Superior temporal gyrus (tissue), 1 donor: Measurements from ENCODE around the gene FAM3A.
"Not testable (repeated sequence)": the region's sequence is repeated elsewhere in the genome, so short reads cannot be mapped to it uniquely, and the experiment has no call there.

Experiments
- DNase-seq: peaks from one replicate; pipeline ENCODE4 v3.0.0-alpha.2; 2016; ENCODE audit errors: extremely low spot score

FAM3A gene

DNA sequence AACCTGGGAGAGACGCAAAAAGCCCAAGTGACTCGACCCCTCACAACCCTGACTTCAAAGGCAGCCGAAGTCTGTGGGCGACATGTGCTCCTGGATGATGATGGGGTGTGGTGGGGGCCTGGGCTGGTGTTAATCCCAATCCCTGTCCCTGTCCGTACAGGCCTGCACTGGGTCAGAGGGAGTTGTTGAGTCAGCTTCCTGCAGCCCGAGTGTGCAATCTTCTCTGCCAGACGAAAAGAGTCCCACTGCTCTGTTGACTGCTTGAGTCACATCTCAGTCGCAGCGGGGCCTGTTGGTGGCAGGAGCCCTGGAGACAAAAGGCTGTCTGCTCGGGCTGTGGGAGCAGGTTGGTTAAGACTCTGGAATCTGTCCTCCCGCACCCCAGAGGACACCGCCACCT, 10.3 kb downstream of the FAM3A start:
- DNase-seq, result no peak

DNA sequence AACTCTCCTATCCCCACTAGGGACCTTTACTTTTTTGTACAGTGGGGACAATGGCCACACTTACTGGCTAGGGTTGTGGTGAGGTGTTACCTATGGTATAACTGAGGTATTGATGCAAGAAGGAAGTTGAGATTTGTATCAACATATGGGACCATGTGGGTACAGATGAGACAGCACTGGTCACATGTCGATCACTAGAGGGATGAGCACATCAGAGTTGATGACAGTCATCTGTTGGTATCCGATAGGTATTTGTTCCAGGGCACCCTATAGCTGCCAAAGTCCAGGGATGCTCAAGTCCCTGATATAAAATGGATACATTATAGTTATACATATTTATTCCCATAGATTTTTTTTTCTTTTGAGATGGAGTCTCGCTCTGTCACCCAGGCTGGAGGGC, 13.0 kb downstream of the FAM3A start:
- DNase-seq, result no peak

DNA sequence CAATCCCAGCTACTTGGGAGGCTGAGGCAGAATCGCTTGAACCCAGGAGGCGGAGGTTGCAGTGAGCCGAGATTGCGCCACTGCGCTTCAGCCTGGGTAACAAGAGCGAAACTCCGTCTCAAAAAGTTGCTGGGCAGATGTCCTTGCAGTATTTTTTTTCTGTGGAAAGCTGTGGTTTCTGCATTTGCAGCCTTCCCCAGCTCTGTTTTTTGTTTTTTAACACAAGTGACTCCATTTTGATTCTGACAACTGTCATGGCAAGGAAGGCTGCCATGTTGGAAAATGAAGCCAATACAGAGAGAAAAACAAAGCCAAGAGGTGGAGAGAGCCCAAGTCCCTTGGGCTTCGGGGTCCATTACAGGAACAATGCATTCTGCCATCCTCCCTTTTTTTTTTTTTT, 13.9 kb downstream of the FAM3A start:
- DNase-seq, result no peak

DNA sequence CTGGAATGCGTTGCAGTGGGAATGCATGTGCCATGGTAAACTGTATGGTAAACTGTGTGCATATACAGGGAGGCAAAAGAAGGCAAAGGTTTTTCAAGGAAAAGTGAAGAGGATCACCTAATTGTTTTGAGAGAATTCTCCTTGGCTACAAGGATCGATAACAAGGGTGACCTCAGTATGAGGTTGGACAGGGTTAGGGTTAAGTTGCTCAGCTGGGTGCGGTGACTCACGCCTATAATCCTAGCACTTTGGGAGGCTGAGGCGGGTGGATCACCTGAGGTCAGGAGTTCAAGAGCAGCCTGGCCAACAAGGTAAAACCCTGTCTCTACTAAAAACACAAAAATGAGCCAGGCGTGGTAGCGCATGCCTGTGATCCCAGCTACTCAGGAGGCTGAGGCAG, 14.6 kb downstream of the FAM3A start:
- DNase-seq, result not testable (repeated sequence)

DNA sequence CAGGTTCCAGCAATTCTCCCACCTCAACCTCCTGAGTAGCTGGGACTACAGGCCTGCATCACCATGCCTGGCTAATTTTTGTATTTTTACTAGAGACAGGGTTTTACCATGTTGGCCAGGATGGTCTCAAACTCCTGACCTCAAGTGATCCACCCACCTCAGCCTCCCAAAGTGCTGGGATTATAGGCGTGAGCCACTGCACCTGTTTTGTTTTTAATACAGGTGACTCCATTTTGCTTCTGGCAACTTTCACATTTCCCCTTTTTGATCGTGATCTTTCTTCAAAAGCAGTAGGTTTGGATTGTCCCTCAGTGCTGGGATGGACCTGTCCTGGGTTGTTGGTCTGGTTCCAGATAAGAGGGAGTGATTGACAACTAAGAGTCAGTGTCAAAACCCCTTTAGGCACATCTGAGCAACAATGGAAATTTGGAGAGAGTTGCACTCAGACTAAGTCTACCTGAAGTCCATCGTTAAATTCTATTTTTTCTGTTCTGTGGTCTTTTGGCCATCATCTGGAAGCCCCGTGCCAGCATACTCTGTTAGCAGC, 19.4 kb downstream of the FAM3A start:
- not testable (repeated sequence) for DNase-seq

DNA sequence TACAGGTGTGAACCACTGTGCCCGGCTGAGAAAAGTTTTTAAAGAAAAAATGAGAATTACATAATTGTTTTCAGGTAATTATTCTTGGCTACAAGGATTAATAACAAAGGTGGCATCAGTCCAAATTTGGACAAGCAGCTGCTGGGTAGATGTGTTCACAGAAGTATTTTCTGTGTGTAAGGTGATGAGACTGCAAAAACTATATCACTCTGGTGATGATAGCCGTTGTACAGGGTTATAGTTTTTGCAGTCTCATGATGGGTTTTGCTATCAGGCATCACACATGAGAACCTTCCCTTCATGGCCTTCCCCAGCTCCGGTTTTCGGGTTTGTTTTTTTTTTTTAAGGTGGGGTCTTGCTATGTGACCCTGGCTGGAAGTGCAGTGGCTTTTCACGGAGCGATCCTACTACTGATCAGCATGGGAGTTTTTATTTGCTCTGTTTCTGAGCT, 20.5 kb downstream of the FAM3A start:
- DNase-seq, result no peak

DNA sequence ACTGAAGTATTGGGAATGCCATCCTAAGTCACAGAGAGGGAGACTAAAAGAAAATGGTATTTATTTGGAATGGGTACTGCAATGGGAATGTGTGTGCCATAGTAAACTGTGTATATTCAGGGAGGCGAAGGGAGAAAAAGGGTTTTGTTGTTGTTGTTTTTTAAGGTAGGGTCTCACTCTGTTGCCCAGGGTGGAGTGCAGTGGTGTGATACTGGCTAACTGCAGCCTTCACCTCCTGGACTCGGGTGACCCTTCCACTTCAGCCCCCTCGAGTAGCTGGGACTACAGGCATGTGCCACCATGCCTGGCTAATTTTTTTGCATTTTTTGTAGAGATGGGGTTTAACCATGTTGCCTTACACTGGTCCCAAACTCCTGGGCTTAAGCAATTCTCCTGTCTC, 21.3 kb downstream of the FAM3A start:
- no peak for DNase-seq

DNA sequence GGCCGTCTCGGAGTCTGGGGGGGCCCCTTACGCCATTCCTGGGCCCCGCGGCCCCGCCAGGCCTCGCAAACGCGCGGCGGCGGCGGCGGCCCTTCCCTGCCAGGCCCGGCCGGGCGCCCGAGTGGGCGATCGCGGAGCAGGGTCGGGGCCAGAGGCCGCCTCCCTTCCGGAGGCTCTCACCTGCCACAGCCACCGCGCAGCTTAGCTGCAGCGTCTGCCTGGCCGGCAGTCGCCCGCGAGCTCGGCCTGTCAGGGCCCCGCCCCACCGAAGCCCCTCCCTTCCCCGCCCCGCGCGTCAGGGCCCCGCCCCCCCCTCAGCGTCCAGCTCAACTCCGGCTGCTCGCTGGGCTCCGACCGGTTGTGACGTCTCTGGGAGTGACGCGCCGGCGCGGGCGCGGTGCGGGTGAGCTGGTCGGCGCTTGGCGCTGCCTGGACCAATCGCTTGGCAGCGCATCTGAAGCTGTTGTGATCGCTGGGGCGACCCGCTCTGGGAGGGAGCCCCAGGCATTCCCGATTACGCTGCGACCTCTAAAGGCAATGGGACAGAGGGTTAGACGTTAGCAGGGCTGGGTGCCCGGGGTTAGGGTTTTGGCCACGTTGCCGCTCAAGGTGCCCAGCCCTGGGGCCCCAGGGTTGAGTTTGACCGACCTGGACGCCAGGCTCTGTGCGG, 25.5 kb downstream of the FAM3A start, which contains the start of gene SLC10A3:
Gene SLC10A3, minus strand, starts transcription at position 216 of the 670 bp plus-strand sequence. CDS start 1,689 bp downstream, outside the sequence.
- DNase-seq, result peak; percentile 89

DNA sequence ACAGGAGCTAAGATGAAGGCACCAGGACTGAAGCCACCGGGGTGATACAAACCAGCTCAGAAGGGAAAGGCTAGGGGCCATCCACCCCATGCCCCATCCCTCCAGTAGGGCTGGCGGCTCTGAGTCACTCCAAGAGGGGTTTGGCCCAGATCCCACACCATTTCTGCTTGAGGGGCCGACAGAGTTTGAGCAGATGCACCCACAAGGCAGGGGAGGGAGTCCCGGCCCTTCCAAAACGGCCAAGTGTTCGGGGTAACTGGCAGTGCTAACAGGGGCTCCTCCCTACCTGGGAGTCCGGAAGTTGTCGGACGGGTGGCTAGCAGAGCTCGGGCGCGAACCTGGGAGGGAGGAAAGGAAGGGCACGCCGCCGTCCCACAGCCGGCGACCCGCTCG, 26.0 kb downstream of the FAM3A start:
- no peak for DNase-seq

DNA sequence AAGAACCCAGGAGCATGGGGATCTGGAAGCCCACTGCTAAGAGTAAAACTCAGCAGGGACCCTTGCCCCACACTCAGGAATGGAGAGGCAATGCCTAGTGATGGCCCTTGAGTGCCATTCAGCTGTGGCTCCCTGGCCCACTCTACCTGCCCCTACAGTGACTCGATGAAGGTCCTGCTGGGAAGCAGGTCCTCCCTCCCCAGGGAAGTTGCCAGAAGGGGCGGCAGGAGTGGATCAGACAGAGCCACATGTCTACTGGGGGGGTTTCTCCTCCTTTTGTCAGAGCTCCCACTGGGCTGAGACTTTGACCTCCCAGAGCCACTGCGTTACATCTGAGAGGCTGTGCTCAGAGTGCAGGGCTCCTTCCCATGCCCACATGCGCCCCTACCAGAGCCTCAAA, 26.9 kb downstream of the FAM3A start:
- no peak for DNase-seq

DNA sequence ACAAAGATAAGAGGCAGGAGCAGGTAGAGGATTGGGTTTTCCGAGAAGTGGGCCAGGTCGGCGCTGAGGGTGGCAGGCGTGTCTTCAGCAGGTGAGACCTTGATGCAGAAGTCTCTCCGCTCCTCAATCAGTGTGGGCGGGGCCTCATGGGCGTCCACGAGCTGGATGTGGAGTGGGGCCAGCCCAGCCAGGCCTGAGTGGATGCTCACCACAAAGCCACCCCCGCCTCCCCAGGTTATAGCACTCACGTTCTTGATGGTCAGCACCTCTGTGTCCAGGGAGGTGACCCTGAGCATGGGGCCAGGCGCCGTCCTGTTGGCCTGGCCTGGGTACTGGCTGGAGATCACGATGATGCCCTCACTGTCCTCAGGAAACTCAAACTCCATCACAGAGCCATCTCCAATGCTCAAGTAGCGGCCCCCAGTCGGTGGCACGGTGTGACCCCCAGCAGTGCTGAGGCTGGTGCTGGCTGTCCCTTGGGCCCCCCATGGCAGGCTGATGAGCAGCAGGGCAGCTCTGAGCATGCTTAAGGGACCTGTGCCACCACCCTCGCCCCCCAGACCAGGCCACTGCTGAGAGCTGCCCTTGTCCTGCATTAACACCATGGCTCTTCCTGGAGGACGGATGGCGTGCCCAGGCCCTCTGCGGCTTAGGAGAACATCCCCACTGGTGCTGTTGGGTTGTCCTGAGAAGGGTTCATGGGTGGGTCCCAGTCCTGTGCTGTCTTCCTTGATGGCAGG, 27.5 kb downstream of the FAM3A start:
- no peak for DNase-seq

DNA sequence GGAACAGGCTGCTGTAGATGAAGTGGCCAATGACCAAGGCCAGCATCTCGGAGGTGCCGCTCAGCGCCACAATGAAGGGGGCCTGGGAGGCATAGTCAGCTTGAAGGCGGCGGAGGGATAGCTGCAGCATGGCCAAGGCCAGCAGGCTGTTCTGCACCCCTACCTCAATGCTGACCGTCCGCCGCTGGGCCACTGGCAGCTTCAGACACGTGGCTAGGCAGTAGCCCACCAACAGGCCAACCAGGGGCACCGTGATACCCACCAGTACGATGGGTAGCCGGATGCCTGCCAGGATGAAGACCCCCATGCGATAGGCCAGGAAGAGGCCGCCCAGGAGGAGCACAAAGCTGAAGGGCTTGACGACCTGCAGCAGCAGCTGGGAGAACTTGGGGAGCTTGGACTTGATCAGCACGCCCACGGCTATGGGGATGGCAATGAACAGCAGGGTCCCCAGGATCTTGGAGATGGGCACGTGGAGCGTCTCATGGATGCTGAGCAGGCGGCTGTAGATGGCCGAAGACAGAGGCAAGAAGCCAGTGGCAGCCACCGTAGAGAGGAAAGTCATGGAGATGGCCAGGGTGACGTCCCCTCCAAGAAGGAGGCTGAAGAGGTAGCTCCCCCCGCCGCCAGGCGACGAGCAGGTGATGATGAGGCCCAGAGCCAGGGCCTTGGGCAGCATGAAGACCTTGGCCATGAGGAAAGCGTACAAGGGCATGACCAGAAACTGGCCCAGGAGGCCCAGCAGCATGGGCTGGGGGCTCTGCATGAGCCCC, 28.3 kb downstream of the FAM3A start:
- no peak for DNase-seq

DNA sequence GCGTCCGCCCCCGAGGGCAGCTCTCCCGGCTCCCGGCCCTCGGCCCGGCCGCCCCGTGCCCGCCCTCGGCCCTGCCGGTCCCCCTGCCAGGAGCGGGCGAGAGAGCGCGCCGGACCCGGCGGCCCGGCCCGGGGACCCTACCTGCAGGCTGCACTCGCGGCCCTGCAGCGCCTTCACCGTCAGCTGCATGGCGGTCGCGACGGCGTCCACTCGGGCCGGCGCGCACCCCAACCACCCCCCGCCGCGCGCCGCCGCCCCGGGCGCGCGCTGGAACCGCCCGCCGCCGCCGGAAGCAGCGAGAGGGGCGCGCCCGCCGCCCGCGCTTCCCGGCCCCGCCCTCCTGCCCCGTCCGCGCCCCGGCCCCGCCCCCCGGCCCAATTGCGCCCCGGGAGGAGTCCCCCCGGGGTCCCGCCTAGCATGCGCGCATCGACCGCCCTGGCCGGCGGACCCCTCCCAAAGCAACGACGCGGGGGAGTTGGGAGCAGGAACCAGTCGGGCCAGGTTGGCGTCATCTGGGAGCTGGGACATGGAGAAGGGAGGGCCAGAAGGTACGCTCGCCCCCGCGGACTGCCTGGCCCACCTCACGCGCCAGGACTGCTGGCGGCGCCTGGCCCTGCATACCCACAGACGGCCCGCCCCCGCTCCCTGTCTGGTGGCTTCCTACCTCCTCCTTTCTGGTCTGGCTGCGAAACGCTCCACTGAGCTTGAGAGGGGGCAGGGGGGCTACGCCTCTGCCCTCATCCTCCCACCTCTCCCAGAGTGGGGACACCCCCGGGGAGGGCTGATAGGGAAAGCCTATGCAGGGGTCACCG, 29.4 kb downstream of the FAM3A start, which contains the start of gene UBL4A:
Gene UBL4A, minus strand, starts transcription at position 220 of the 812 bp plus-strand sequence. Its CDS starts 31 bp downstream, at position 189.
- no peak for DNase-seq

DNA sequence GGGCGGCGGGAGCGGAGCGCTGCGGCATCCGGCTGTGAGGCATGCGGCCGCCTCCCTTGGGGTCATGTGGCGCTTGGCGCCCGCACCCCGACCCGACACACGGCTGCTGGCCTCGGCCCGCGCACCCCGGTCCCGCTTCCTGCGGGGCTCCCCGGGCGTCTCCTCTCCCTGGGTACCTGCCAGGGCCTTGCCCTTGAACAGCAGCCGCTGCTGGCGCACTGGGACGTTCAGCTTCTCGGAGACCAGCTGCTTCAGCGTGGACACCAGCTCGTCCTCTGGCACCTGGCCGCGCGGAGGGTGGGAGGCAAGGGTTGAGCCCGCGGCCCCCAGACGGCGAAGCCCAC, 30.0 kb downstream of the FAM3A start:
- no peak for DNase-seq

DNA sequence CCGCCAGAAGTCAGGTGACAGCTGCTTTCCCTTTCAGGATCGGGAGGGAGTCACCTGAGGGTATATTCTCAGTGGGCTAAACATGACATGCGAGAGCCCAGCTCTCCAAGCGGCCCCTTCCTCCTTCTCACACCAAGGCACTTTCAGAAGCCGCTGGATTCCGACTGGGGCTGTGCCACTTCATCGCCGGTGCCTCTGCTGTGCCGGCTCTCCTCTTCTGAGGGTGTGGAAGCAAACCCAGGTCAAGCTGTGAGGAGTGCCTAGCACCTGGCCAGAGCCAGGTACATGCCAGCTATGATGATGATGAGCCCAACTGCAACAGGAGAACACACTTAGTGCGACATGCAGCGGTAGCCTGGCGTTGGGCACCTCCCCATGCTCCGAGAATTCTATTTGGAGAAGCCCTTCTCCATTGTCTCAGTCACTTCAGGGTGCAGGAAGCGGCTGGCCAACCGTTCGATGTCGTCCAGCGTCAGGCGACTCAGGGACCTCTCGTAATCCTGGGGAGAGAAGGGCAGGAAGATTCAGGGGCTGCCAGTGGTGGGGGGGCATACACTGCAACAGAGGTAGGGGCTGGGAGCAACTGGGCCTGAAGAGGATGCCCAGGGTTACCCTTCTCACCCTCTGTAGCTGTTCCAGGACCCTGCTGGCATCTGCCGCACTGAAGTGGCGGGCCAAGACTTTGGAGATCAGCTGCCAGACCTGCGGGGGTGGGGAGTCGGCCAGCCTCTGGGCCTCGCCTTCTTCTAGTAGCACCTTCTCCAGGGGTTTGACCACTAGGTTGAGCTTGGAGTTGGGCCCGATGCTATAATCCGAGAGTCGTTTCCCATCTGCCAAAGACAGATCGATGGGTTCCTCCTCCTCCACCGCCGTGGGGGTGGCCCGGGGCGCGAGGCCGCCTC, 30.6 kb downstream of the FAM3A start:
- DNase-seq, result no peak

DNA sequence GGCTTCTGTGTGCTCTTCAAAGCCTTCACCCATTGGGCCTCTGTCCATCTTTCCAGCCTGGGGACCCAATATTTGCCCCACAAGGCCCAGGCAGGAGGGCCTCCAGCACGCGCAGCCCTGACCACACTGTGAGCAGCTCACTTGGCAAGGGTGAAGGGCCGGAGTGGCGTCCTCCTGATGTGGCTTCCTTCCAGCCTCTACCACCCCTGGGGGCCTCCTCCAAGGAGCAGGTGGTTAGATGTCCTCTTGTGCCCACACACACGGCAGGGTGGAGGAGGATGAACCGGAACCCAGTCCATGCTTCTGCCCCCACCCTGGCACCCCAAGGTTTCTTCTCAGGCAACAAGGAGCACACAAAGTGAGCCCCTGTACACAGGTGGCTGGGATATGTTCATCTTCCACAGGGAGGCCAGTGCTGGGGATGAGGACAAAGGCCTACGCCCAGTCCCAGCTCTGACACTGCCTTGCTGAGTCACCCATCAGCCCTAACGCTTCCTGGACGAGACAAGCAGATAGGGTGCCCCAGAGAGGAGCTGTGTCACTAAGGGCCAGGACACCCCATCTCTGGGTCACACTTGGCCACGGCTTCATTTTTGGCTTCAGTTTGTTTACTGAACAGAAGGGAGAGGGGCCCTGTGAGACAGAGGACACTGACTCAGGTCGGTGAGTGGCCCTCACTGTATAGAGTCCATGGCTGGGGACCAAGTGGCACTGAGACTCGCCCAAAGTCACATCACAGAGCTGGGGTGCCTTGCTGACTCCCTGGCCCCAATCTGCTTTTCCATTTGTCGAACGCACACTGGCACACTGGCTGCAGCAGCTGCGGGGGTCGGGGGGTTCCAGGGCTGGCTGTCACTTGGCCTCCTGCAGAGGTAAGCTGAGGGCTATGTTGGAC, 31.5 kb downstream of the FAM3A start:
- DNase-seq, result no peak

DNA sequence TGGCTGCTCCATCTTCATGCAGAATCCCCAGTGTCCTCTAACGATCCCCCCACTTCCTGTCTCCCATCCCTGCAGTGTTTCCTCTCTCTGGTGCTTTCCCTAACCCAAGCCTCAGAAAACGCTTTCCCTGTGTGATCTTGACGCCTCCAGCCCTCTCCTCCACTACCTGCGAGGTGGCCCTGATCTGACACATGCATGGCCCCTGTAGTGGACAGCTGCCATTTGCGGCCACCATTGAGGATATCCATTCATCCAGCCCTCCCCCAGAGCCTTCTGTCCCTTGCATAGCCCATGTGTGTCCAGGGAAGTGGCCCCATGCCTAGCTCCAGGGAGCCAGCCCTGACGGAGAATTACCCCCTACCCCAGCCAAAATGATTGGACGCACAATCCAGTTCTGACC, 32.7 kb downstream of the FAM3A start:
- DNase-seq, result no peak

DNA sequence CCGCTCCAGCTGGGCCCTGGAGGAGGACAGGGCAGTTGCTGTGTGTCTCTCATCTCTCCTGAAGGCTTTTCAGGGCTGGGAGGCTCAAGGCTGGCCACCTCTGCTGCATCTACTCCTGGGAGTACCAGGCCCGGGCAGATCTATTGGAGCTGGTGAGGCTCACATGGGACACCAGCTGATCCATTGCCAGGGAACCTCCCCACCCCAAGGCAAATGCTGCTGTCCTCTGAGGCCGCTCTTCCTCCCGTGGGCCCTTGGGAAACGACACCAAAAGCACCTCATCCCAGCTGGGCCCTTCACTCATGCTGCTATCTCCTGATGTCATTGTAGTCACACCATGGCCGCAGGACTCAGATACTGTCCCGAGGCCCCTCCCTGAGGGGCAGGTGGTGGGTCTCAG, 33.2 kb downstream of the FAM3A start:
- DNase-seq, result no peak

DNA sequence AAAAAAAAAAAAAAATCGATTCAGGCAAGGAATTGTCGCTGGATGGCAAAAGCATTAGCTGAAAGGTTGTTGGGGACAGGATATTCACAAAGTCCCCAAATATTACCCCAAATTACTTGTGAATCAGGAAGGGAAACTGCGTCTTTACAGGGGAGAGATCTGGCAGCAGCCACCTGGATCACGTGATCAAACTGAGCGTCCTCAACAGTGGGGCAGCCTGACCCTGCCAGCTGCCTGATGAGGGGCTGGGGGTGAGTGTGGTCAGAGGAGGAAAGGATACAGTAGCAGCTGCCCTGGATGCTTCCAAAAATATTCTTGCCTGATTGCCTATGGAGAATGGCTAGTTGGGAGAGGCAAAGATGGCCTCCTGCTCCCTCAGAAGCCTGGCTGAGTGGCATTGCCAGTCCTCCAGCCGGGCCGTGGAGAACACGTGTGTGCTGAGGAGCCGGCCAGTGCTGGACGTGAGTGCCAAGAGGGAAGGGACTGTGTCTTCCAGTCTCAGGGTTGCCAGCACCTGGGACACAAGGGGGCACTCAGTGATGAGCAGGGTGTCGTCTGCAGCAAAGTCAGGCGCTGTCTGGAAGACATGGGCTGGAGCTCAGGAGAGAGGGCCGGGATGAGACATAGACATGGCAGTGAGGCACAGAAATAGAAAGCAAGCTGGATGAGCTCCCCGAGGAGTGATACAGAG, 34.0 kb downstream of the FAM3A start:
- DNase-seq, result no peak
